Measurements from ENCODE around the gene MICAL2. TPM values are rescaled to one million over a fixed set of nuclear protein-coding genes. Genes with fewer than 3 reads are reported as not detected.

Gene MICAL2
- total RNA-seq, 1 experiment from 2014 or later, result 37.4 TPM

- CTCF ChIA-PET, result interaction anchor here (1.4 kb wide), 1 partner anchor 10 kb away, joined by 4 read pairs; no protein-coding TSS in a partner anchor
Observed at GRCh38 chr11:12226093-12226492, 115.7 kb downstream of the MICAL2 start.

More at GRCh38 chr11:12226093-12226492, 115.7 kb downstream of the MICAL2 start:
- no peaks in the 10 kb centered on the region for H4K20me1 ChIP-seq (ENCODE audit: insufficient read depth)
- no peaks in the 10 kb centered on the region for H3K79me2 ChIP-seq (ENCODE audit: insufficient read depth, low read length)
- no peak overlapping the region for H3K9ac ChIP-seq (ENCODE audit: low read length)
- POLR2A ChIA-PET, result no interaction called here
- H3K4me3 ChIP-seq (replicated peaks in 1 of 2; ENCODE audit: low read depth in 1 of 2, low read length in 2 of 2), result no peak overlapping the region
- no peaks in the 10 kb centered on the region for H3K9me2 ChIP-seq (ENCODE audit: insufficient read depth)
- no peaks in the 10 kb centered on the region for H3K9me3 ChIP-seq (ENCODE audit: control insufficient read depth in 1 of 2, insufficient read depth in 1 of 2, low read depth in 1 of 2, low read length in 2 of 2)
- intact Hi-C loops (cut with micrococcal nuclease), result no loop called here
- no peak overlapping the region for H2AFZ ChIP-seq (ENCODE audit: low read depth, low read length, poor library complexity, severe bottlenecking)
- no peak overlapping the region for H3K4me2 ChIP-seq (ENCODE audit: low read length)
- ATAC-seq (no peak), DNase-seq (ENCODE audit: low read depth, low spot score) (no peak)
- RAD21 ChIA-PET (ENCODE audit: low non-redundant PET in 1 of 2, low total read pairs in 2 of 2, uncharacterized antibody in 2 of 2, unreplicated experiment in 2 of 2), result no interaction called here
- no peaks in the 10 kb centered on the region for H3K4me1 ChIP-seq (ENCODE audit: control insufficient read depth in 1 of 2, insufficient read depth in 2 of 2, low read length in 2 of 2)
- no peak overlapping the region for H3K27ac ChIP-seq (ENCODE audit: low read depth, low read length)
- TF ChIP-seq JUND (IDR thresholded peaks at IDR 0.05), result no peak
- TF ChIP-seq ELF1 (IDR thresholded peaks at IDR 0.05; ENCODE audit: borderline replicate concordance, low read depth), result no peak
- TF ChIP-seq POLR2A (IDR thresholded peaks at IDR 0.05; ENCODE audit: borderline replicate concordance, extremely low read depth, insufficient read depth, insufficient read length), result no peak
- TF ChIP-seq ATF3 (IDR thresholded peaks at IDR 0.05), result no peak
- no peak for TF ChIP-seq CBX3 (IDR thresholded peaks at IDR 0.05; ENCODE audit: low read depth)
- TF ChIP-seq POLR2AphosphoS5 (IDR thresholded peaks at IDR 0.05; ENCODE audit: low read depth, low read length), result no peak
- TF ChIP-seq MAX (IDR thresholded peaks at IDR 0.05), result no peak
- no peak for TF ChIP-seq CEBPB (IDR thresholded peaks at IDR 0.05; ENCODE audit: low read depth)
- no peak for TF ChIP-seq ZNF274 (IDR thresholded peaks at IDR 0.05; ENCODE audit: low read depth, low read length)
- TF ChIP-seq SIN3A (IDR thresholded peaks at IDR 0.05; ENCODE audit: low read depth), result no peak
- TF ChIP-seq YY1 (IDR thresholded peaks at IDR 0.05; ENCODE audit: extremely low read depth, insufficient replicate concordance, low read depth, low read length), result no peak
- TF ChIP-seq EZH2phosphoT487 (IDR thresholded peaks at IDR 0.05; ENCODE audit: borderline replicate concordance), result no peak
- no peak for TF ChIP-seq SP1 (IDR thresholded peaks at IDR 0.05; ENCODE audit: low read depth)
- TF ChIP-seq ZFX (IDR thresholded peaks at IDR 0.05), result no peak
- TF ChIP-seq EZH2 (IDR thresholded peaks at IDR 0.05), result no peak
- TF ChIP-seq RAD21 (IDR thresholded peaks at IDR 0.05; ENCODE audit: low read depth), result no peak
- no peak for TF ChIP-seq REST (IDR thresholded peaks at IDR 0.05; ENCODE audit: low read depth)
- no peak for TF ChIP-seq ZBTB33 (IDR thresholded peaks at IDR 0.05; ENCODE audit: extremely low read depth, insufficient replicate concordance, low read length)
- no peak for TF ChIP-seq SRF (IDR thresholded peaks at IDR 0.05; ENCODE audit: low read depth)
- no peaks in the 10 kb centered on the region for H3K27me3 ChIP-seq (ENCODE audit: insufficient read depth, low read length)
- peaks cover 0 to 15% of the 10 kb centered on the region in 2 experiments; a peak in 2 of 4 replicates for H3K36me3 ChIP-seq (ENCODE audit: control insufficient read depth in 1 of 2, insufficient read depth in 2 of 2, low read length in 2 of 2)
- BruUV-seq (replicated peaks), result no TSS peak

Data from HCT116 (cell line).